ENCODE results near the gene PRDX5. TPM values are rescaled to one million over a fixed set of nuclear protein-coding genes. Genes with fewer than 3 reads are reported as not detected.

Gene PRDX5
- total and polyA plus RNA-seq, 7 experiments from 2014 or later: 41.4 to 195 (median 59.6) TPM

GRCh38 chr11:64359712-64360445 is 42.0 kb downstream of the PRDX5 start:
- Mint-ChIP-seq H3K27me3 (no peaks in the 10 kb centered on the region), H3K4me1 (peaks cover 16 to 40% (median 28%) of the 10 kb centered on the region in 7 donors), H3K9me3 (no peaks in the 10 kb centered on the region), H3K4me3 (peak overlapping the region; percentile 83 to 100 (median 91)), H3K27ac (peak overlapping the region; percentile 56 to 94 (median 72)), H3K36me3 (peaks cover 0 to 28% (median 4%) of the 10 kb centered on the region in 5 donors)
- intact Hi-C loops (cut with micrococcal nuclease): loop anchor here (1.0 to 5.0 kb wide), 5 partner anchors 20 to 293 kb away; partner anchors contain the start of genes CCDC88B (in 2 of the 2), FERMT3 (in 1 of the 2), PRDX5 (in 1 of the 2) and TRMT112 (in 1 of the 2)
- Histone ChIP-seq H3K36me3 (ENCODE audit: control insufficient read depth in 2 of 3, insufficient read depth in 3 of 3, low read length in 3 of 3) (peaks cover 0 to 51% (median 0%) of the 10 kb centered on the region in 3 experiments), H3K27ac (ENCODE audit: low read depth, low read length) (peak overlapping the region; percentile 68), H3K27me3 (ENCODE audit: control insufficient read depth in 2 of 2, insufficient read depth in 2 of 2, low read length in 2 of 2) (no peaks in the 10 kb centered on the region), H3K4me3 (ENCODE audit: low read length) (peak overlapping the region; percentile 60), H3K4me1 (ENCODE audit: control insufficient read depth in 2 of 2, insufficient read depth in 2 of 2, low read length in 2 of 2) (peaks cover 10 to 16% of the 10 kb centered on the region in 2 donors), H3K9me3 (ENCODE audit: control insufficient read depth in 2 of 3, low read length in 3 of 3) (no peaks in the 10 kb centered on the region)
- ATAC-seq: peak; percentile 60
- CTCF ChIA-PET: interaction anchor here (0.7 to 1.3 kb wide), 2 partner anchors 293 to 295 kb away, joined by 3 read pairs; no protein-coding TSS in a partner anchor
- POLR2A ChIA-PET: interaction anchor here (0.7 to 3.5 kb wide), 4 partner anchors 18 to 110 kb away, joined by 4 to 25 read pairs (median 4); partner anchors contain the start of genes CCDC88B, PRDX5 and TRMT112
- DNase-seq: peak in 6 of 9 donors; percentile 22 to 40 (median 36)

- H3K4me3 ChIP-seq (ENCODE audit: low read length): peak overlapping the region; percentile 60
- ChIA-PET CTCF (interaction anchor here (0.7 to 1.3 kb wide), 3 partner anchors 22 to 294 kb away, joined by 3 read pairs; no protein-coding TSS in a partner anchor), POLR2A (interaction anchor here (3.5 kb wide), 1 partner anchor 43 kb away, joined by 25 read pairs; the partner anchor contains the start of genes PRDX5 and TRMT112)
- H3K27ac ChIP-seq (ENCODE audit: low read depth, low read length): no peak overlapping the region
- intact Hi-C loops (cut with micrococcal nuclease): loop anchor here in 1 of 2 donors (2.0 kb wide), 1 partner anchor 292 kb away; no protein-coding TSS in a partner anchor
- Mint-ChIP-seq H3K36me3 (peaks cover 0 to 28% (median 4%) of the 10 kb centered on the region in 5 donors), H3K4me3 (peak overlapping the region; percentile 83 to 100 (median 91)), H3K9me3 (no peaks in the 10 kb centered on the region), H3K27ac (peak overlapping the region in 7 of 9 donors; percentile 51 to 94 (median 72)), H3K27me3 (no peaks in the 10 kb centered on the region), H3K4me1 (peaks cover 16 to 36% (median 27%) of the 10 kb centered on the region in 7 donors)
- DNase-seq: peak in 2 of 9 donors; percentile 17 to 24
- no peaks in the 10 kb centered on the region for H3K9me3 ChIP-seq (ENCODE audit: control insufficient read depth in 2 of 3, low read length in 3 of 3)
- H3K27me3 ChIP-seq (ENCODE audit: control insufficient read depth in 2 of 2, insufficient read depth in 2 of 2, low read length in 2 of 2): no peaks in the 10 kb centered on the region
- H3K4me1 ChIP-seq (ENCODE audit: control insufficient read depth in 2 of 2, insufficient read depth in 2 of 2, low read length in 2 of 2): peaks cover 10 to 16% of the 10 kb centered on the region in 2 donors
- ATAC-seq: peak; percentile 8
- H3K36me3 ChIP-seq (ENCODE audit: control insufficient read depth in 2 of 3, insufficient read depth in 3 of 3, low read length in 3 of 3): peaks cover 0 to 51% (median 0%) of the 10 kb centered on the region in 3 experiments
Observed at GRCh38 chr11:64360448-64360921, 42.6 kb downstream of the PRDX5 start.

GRCh38 chr11:64361659-64362058 is 43.7 kb downstream of the PRDX5 start:
- Mint-ChIP-seq H3K4me1 (peaks cover 16 to 32% (median 24%) of the 10 kb centered on the region in 7 donors), H3K27me3 (no peaks in the 10 kb centered on the region), H3K9me3 (no peaks in the 10 kb centered on the region), H3K36me3 (peaks cover 3 to 28% (median 7%) of the 10 kb centered on the region in 5 donors), H3K4me3 (peak overlapping the region in 2 of 10 donors; percentile 25 to 100), H3K27ac (no peak overlapping the region)
- ATAC-seq: no peak
- Histone ChIP-seq H3K36me3 (ENCODE audit: control insufficient read depth in 2 of 3, insufficient read depth in 3 of 3, low read length in 3 of 3) (peaks cover 0 to 56% (median 0%) of the 10 kb centered on the region in 3 experiments), H3K4me3 (ENCODE audit: low read length) (no peak overlapping the region), H3K4me1 (ENCODE audit: control insufficient read depth in 2 of 2, insufficient read depth in 2 of 2, low read length in 2 of 2) (peaks cover 10 to 16% of the 10 kb centered on the region in 2 donors), H3K27me3 (ENCODE audit: control insufficient read depth in 2 of 2, insufficient read depth in 2 of 2, low read length in 2 of 2) (no peaks in the 10 kb centered on the region), H3K27ac (ENCODE audit: low read depth, low read length) (no peak overlapping the region), H3K9me3 (ENCODE audit: control insufficient read depth in 2 of 3, low read length in 3 of 3) (no peaks in the 10 kb centered on the region)
- DNase-seq: no peak
- ChIA-PET POLR2A (no interaction called here), CTCF (interaction anchor here (1.1 kb wide), 1 partner anchor 23 kb away, joined by 3 read pairs; no protein-coding TSS in a partner anchor)
- intact Hi-C loops (cut with micrococcal nuclease): loop anchor here in 1 of 2 donors (2.0 kb wide), 1 partner anchor 291 kb away; no protein-coding TSS in a partner anchor

GRCh38 chr11:64362339-64362738 is 44.4 kb downstream of the PRDX5 start:
- no peak overlapping the region for H3K4me3 Mint-ChIP-seq

GRCh38 chr11:64364435-64364834 is 46.5 kb downstream of the PRDX5 start:
- no peak overlapping the region for H3K27ac Mint-ChIP-seq
- intact Hi-C loops (cut with micrococcal nuclease): no loop called here
- Histone ChIP-seq H3K4me1 (ENCODE audit: control insufficient read depth in 2 of 2, insufficient read depth in 2 of 2, low read length in 2 of 2) (peaks cover 0 to 5% of the 10 kb centered on the region in 2 donors), H3K27me3 (ENCODE audit: control insufficient read depth in 2 of 2, insufficient read depth in 2 of 2, low read length in 2 of 2) (no peaks in the 10 kb centered on the region), H3K36me3 (ENCODE audit: control insufficient read depth in 2 of 3, insufficient read depth in 3 of 3, low read length in 3 of 3) (peaks cover 0 to 74% (median 3%) of the 10 kb centered on the region in 3 experiments), H3K4me3 (ENCODE audit: low read length) (no peak overlapping the region), H3K27ac (ENCODE audit: low read depth, low read length) (no peak overlapping the region), H3K9me3 (ENCODE audit: control insufficient read depth in 2 of 3, low read length in 3 of 3) (no peaks in the 10 kb centered on the region)
- no peak for DNase-seq
- ChIA-PET CTCF (interaction anchor here (0.7 to 1.0 kb wide), 2 partner anchors 26 to 47 kb away, joined by 3 read pairs; partner anchors contain the start of gene PRDX5), POLR2A (no interaction called here)
- peaks cover 5 to 34% (median 10%) of the 10 kb centered on the region in 5 donors for H3K36me3 Mint-ChIP-seq
- no peaks in the 10 kb centered on the region for H3K27me3 Mint-ChIP-seq
- ATAC-seq: no peak
- no peak overlapping the region for H3K4me3 Mint-ChIP-seq
- peaks cover 11 to 23% (median 15%) of the 10 kb centered on the region in 7 donors for H3K4me1 Mint-ChIP-seq
- no peaks in the 10 kb centered on the region for H3K9me3 Mint-ChIP-seq

More at GRCh38 chr11:64362339-64362738, 44.4 kb downstream of the PRDX5 start:
- ATAC-seq (no peak), DNase-seq (no peak)
- peaks cover 17 to 32% (median 22%) of the 10 kb centered on the region in 7 donors for H3K4me1 Mint-ChIP-seq
- no peaks in the 10 kb centered on the region for H3K9me3 ChIP-seq (ENCODE audit: control insufficient read depth in 2 of 3, low read length in 3 of 3)
- peak overlapping the region in 2 of 9 donors; percentile 9 to 12 for H3K27ac Mint-ChIP-seq
- intact Hi-C loops (cut with micrococcal nuclease): no loop called here
- no peak overlapping the region for H3K27ac ChIP-seq (ENCODE audit: low read depth, low read length)
- peaks cover 0 to 58% (median 0%) of the 10 kb centered on the region in 3 experiments for H3K36me3 ChIP-seq (ENCODE audit: control insufficient read depth in 2 of 3, insufficient read depth in 3 of 3, low read length in 3 of 3)
- H3K36me3 Mint-ChIP-seq: peaks cover 5 to 30% (median 10%) of the 10 kb centered on the region in 5 donors
- no peaks in the 10 kb centered on the region for H3K27me3 ChIP-seq (ENCODE audit: control insufficient read depth in 2 of 2, insufficient read depth in 2 of 2, low read length in 2 of 2)
- no peak overlapping the region for H3K4me3 ChIP-seq (ENCODE audit: low read length)
- POLR2A ChIA-PET: no interaction called here
- H3K9me3 Mint-ChIP-seq: no peaks in the 10 kb centered on the region
- CTCF ChIA-PET: no interaction called here
- peaks cover 10 to 15% of the 10 kb centered on the region in 2 donors for H3K4me1 ChIP-seq (ENCODE audit: control insufficient read depth in 2 of 2, insufficient read depth in 2 of 2, low read length in 2 of 2)
- no peaks in the 10 kb centered on the region for H3K27me3 Mint-ChIP-seq

GRCh38 chr11:64364911-64365310 is 47.0 kb downstream of the PRDX5 start:
- Histone ChIP-seq H3K4me1 (ENCODE audit: control insufficient read depth in 2 of 2, insufficient read depth in 2 of 2, low read length in 2 of 2) (peaks cover 0 to under 1% of the 10 kb centered on the region in 2 donors), H3K27ac (ENCODE audit: low read depth, low read length) (no peak overlapping the region), H3K9me3 (ENCODE audit: control insufficient read depth in 2 of 3, low read length in 3 of 3) (no peaks in the 10 kb centered on the region), H3K36me3 (ENCODE audit: control insufficient read depth in 2 of 3, insufficient read depth in 3 of 3, low read length in 3 of 3) (peaks cover 0 to 78% (median 3%) of the 10 kb centered on the region in 3 experiments), H3K27me3 (ENCODE audit: control insufficient read depth in 2 of 2, insufficient read depth in 2 of 2, low read length in 2 of 2) (no peaks in the 10 kb centered on the region), H3K4me3 (ENCODE audit: low read length) (no peak overlapping the region)
- ChIA-PET CTCF (no interaction called here), POLR2A (no interaction called here)
- intact Hi-C loops (cut with micrococcal nuclease): no loop called here
- H3K27me3 Mint-ChIP-seq: no peaks in the 10 kb centered on the region
- H3K4me1 Mint-ChIP-seq: peaks cover 6 to 18% (median 10%) of the 10 kb centered on the region in 7 donors
- ATAC-seq: no peak
- no peaks in the 10 kb centered on the region for H3K9me3 Mint-ChIP-seq
- no peak for DNase-seq
- peaks cover 5 to 33% (median 10%) of the 10 kb centered on the region in 5 donors for H3K36me3 Mint-ChIP-seq
- no peak overlapping the region for H3K27ac Mint-ChIP-seq
- no peak overlapping the region for H3K4me3 Mint-ChIP-seq

Data from naive thymus-derived CD4-positive, alpha-beta T cell (primary cell).